ENCODE results near the gene ZDHHC11B.
"Not testable (repeated sequence)": the region's sequence is repeated elsewhere in the genome, so short reads cannot be mapped to it uniquely, and the experiment has no call there.

The ZDHHC11B gene

GRCh38 chr5:750226-750625, 34.3 kb downstream of the ZDHHC11B start:
- not testable (repeated sequence) for H3K36me3 ChIP-seq (ENCODE audit: control insufficient read depth, insufficient read depth, low read length); H3K27ac ChIP-seq (ENCODE audit: low read depth, low read length, severe bottlenecking); H3K4me1 ChIP-seq (ENCODE audit: control insufficient read depth, insufficient read depth, low read length, poor library complexity, severe bottlenecking); H3K4me3 ChIP-seq (ENCODE audit: extremely low read depth, insufficient read depth, low read length, poor library complexity, severe bottlenecking); H3K9me3 ChIP-seq (ENCODE audit: control insufficient read depth, low read length)
- WGBS, 2 experiments (ENCODE audit: insufficient coverage in 2 of 2), result 86 to 91% methylated on average over 6 to 7 of the region's 19 CpGs

DNA sequence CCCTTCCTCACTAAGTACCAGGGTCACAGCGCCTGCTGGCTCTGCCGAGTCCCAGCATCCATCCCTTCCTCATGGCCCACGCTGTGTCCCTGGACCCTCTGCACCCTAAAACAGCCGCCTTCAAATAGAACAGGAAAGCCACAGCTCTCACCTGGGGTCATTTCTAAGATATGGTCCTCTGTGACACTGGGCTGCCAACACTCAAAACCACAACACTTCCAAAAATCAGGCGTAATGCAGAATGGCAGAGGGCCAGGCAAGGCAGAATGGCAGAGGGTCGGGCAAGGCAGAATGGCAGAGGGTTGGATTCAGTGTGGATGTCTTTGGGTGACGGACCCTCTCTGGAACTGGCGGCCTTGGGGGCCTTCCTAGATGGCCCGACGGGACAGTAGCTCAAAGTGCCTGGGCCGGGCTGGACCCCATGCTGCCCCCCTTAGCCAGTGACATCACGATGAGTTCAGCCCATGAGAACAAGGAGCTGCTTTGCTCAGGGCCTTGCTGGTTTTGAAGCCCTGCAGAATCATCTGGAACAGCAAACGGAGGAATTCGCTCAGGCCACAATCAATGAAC, 35.3 kb downstream of the ZDHHC11B start:
- WGBS, 2 experiments (ENCODE audit: insufficient coverage in 2 of 2), result 88 to 98% methylated on average over 10 to 12 of the region's 14 CpGs
- H3K4me1 ChIP-seq (ENCODE audit: control insufficient read depth, insufficient read depth, low read length, poor library complexity, severe bottlenecking), result no peaks in the 10 kb centered on the region

GRCh38 chr5:748011-748980, 36.2 kb downstream of the ZDHHC11B start:
- not testable (repeated sequence) for H3K36me3 ChIP-seq (ENCODE audit: control insufficient read depth, insufficient read depth, low read length); H3K9me3 ChIP-seq (ENCODE audit: control insufficient read depth, low read length); H3K27ac ChIP-seq (ENCODE audit: low read depth, low read length, severe bottlenecking); H3K4me1 ChIP-seq (ENCODE audit: control insufficient read depth, insufficient read depth, low read length, poor library complexity, severe bottlenecking); H3K4me3 ChIP-seq (ENCODE audit: extremely low read depth, insufficient read depth, low read length, poor library complexity, severe bottlenecking)
- 93 to 95% methylated on average over 12 to 14 of the region's 18 CpGs for WGBS, 2 experiments (ENCODE audit: insufficient coverage in 2 of 2)

More for the DNA sequence above, 35.3 kb downstream of the ZDHHC11B start:
- Histone ChIP-seq H3K36me3 (ENCODE audit: control insufficient read depth, insufficient read depth, low read length) (no peaks in the 10 kb centered on the region), H3K9me3 (ENCODE audit: control insufficient read depth, low read length) (no peaks in the 10 kb centered on the region), H3K27ac (ENCODE audit: low read depth, low read length, severe bottlenecking) (no peak overlapping the region), H3K4me3 (ENCODE audit: extremely low read depth, insufficient read depth, low read length, poor library complexity, severe bottlenecking) (no peak overlapping the region)

GRCh38 chr5:747303-747844, 37.2 kb downstream of the ZDHHC11B start:
- WGBS, 2 experiments (ENCODE audit: insufficient coverage in 2 of 2), result no CpG with 5 or more reads among the region's 9 CpGs
- not testable (repeated sequence) for H3K4me1 ChIP-seq (ENCODE audit: control insufficient read depth, insufficient read depth, low read length, poor library complexity, severe bottlenecking); H3K4me3 ChIP-seq (ENCODE audit: extremely low read depth, insufficient read depth, low read length, poor library complexity, severe bottlenecking); H3K9me3 ChIP-seq (ENCODE audit: control insufficient read depth, low read length); H3K27ac ChIP-seq (ENCODE audit: low read depth, low read length, severe bottlenecking); H3K36me3 ChIP-seq (ENCODE audit: control insufficient read depth, insufficient read depth, low read length)

- Histone ChIP-seq H3K4me1 (ENCODE audit: control insufficient read depth, insufficient read depth, low read length, poor library complexity, severe bottlenecking) (no peaks in the 10 kb centered on the region), H3K4me3 (ENCODE audit: extremely low read depth, insufficient read depth, low read length, poor library complexity, severe bottlenecking) (no peak overlapping the region), H3K27ac (ENCODE audit: low read depth, low read length, severe bottlenecking) (no peak overlapping the region), H3K9me3 (ENCODE audit: control insufficient read depth, low read length) (no peaks in the 10 kb centered on the region), H3K36me3 (ENCODE audit: control insufficient read depth, insufficient read depth, low read length) (no peaks in the 10 kb centered on the region)
- WGBS, 2 experiments (ENCODE audit: insufficient coverage in 2 of 2), result 60 to 62% methylated on average over 5 of the region's 11 CpGs
These were observed 38.2 kb downstream of the ZDHHC11B start for GRCh38 chr5:746258-746761.

DNA sequence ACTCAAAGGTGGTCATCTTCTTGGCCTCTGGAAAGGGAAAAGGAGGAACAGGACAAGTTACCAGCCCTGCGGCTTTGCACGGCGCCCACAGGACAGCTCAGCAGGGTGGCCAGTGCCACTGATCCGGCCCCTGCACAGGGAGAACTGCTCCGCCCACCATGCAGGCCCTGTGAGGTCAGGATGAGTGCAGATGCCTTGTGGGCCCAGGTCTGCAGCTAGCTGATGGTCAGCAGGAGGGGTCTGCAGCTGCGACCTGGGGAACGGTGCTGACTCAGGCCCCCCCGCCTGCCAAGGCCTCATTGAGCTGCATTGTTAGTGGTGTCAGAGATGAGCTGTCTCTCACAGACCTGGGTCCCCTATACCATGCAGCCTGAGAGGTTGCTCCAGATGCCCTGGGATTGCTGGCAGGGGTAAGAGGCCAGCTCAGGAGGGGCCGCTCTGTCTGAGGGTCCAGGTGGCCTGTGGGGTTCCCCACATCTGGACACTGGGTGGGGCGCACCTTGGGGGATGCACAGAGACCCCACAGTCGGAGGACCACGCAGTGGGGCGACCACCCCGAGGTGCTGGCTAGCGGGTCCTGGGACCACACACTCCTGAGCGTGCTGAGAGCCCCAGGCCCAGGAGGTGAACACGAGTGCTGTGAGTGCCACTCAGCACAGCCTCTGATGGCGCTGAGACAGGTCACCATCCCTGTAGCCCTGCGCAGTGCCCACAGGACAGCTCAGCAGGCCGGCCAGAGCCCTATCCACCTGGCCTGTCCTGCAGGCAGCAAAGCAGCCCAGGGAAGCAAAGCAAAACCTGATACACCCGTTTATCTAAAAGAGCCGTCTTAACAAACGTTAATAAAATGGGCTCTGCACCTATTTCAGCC, 39.0 kb downstream of the ZDHHC11B start:
- WGBS, 2 experiments (ENCODE audit: insufficient coverage in 2 of 2), result 90 to 95% methylated on average over 9 to 13 of the region's 23 CpGs
- not testable (repeated sequence) for H3K4me3 ChIP-seq (ENCODE audit: extremely low read depth, insufficient read depth, low read length, poor library complexity, severe bottlenecking); H3K36me3 ChIP-seq (ENCODE audit: control insufficient read depth, insufficient read depth, low read length); H3K4me1 ChIP-seq (ENCODE audit: control insufficient read depth, insufficient read depth, low read length, poor library complexity, severe bottlenecking); H3K27ac ChIP-seq (ENCODE audit: low read depth, low read length, severe bottlenecking); H3K9me3 ChIP-seq (ENCODE audit: control insufficient read depth, low read length)

DNA sequence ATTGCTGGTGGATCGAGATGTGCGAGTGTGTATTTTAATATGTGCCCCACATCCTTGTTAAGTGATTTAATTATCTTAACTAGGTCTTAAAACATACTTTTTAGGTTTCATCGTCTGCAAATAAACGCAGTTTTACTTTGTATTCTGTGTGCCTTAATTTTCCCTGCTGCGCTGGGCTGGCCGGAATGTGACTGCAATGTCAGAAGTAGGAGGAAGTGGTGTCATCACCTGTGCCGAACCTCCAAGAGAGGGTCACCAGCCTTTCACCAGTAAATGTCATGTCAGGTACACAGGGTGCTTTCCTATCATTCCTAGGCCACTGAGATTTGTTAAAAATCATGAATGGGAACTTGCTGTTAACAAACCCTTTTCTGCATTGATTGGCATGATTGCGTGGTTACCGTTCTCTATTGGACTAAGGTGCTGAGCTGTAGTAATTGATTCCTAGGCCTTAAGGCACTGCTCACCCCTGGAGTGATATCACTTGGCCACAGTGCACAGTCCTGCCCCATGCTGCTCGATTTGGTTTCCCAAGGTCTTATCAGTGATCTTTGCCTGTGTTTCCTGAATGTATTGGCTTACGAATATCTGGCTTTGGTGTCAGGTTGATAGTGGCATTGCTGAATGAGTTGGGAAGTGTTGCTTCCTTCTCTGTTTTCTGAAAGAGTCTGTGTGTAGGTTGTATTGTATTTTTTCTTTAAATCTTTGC, 40.7 kb downstream of the ZDHHC11B start:
- H3K36me3 ChIP-seq (ENCODE audit: control insufficient read depth, insufficient read depth, low read length); H3K4me1 ChIP-seq (ENCODE audit: control insufficient read depth, insufficient read depth, low read length, poor library complexity, severe bottlenecking); H3K27ac ChIP-seq (ENCODE audit: low read depth, low read length, severe bottlenecking); H3K9me3 ChIP-seq (ENCODE audit: control insufficient read depth, low read length); H3K4me3 ChIP-seq (ENCODE audit: extremely low read depth, insufficient read depth, low read length, poor library complexity, severe bottlenecking): not testable (repeated sequence)
- 87 to 94% methylated on average over 5 to 6 of the region's 11 CpGs for WGBS, 2 experiments (ENCODE audit: insufficient coverage in 2 of 2)

DNA sequence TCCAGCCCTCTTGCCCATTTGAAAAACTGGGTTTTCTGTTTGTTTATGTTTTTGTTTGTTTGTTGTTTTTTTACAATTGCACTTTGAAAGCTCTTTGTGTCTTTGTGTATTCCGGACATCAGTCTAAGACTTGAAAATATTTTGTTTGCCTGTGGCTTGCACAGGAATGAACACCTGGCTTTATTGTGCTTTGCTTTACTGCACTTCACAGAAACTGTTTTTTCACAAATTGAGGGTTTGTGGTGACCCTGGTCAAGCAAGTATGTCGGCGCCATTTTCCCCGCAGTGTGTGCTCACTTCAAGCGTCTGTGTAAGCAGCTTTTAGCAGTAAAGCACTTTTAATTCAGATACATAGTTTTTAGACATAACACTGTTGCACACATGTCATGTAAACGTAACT, 42.3 kb downstream of the ZDHHC11B start:
- WGBS, 2 experiments (ENCODE audit: insufficient coverage in 2 of 2), result 91 to 100% methylated on average over 2 to 5 of the region's 6 CpGs
- H3K36me3 ChIP-seq (ENCODE audit: control insufficient read depth, insufficient read depth, low read length); H3K27ac ChIP-seq (ENCODE audit: low read depth, low read length, severe bottlenecking); H3K4me1 ChIP-seq (ENCODE audit: control insufficient read depth, insufficient read depth, low read length, poor library complexity, severe bottlenecking); H3K9me3 ChIP-seq (ENCODE audit: control insufficient read depth, low read length); H3K4me3 ChIP-seq (ENCODE audit: extremely low read depth, insufficient read depth, low read length, poor library complexity, severe bottlenecking): not testable (repeated sequence)

GRCh38 chr5:734145-734544, 50.4 kb downstream of the ZDHHC11B start:
- no CpG with 5 or more reads among the region's 1 CpG for WGBS, 2 experiments (ENCODE audit: insufficient coverage in 2 of 2)
- H3K4me1 ChIP-seq (ENCODE audit: control insufficient read depth, insufficient read depth, low read length, poor library complexity, severe bottlenecking); H3K27ac ChIP-seq (ENCODE audit: low read depth, low read length, severe bottlenecking); H3K4me3 ChIP-seq (ENCODE audit: extremely low read depth, insufficient read depth, low read length, poor library complexity, severe bottlenecking); H3K9me3 ChIP-seq (ENCODE audit: control insufficient read depth, low read length); H3K36me3 ChIP-seq (ENCODE audit: control insufficient read depth, insufficient read depth, low read length): not testable (repeated sequence)
